Astrocyte of the spinal cord (primary cell): ENCODE data around the gene ARHGAP45.

Source experiments
- DNase-seq: peaks from one replicate; pipeline ENCODE4 v3.0.0; 2011; ENCODE audit warnings: low read depth, low spot score
- H3K4me3 ChIP-seq: 2 replicates; pipeline ENCODE4 v1.5.1; 2011; ENCODE audit warnings: low read depth, mild to moderate bottlenecking, low read length, moderate library complexity
- CTCF ChIP-seq: IDR thresholded peaks from 2 replicates; pipeline ENCODE4 v1.5.1; 2012; ENCODE audit warnings: low read depth, mild to moderate bottlenecking, low read length, inconsistent platforms
- in situ Hi-C: cut with HindIII; loops from 2 replicates; pipeline ENCODE4 v1.10.0; 2017; ENCODE audit warnings: low sequenced_read_pairs

The ARHGAP45 gene

GRCh38 chr19:1057176-1057855 is 9.7 kb upstream of the ARHGAP45 start:
- no peak overlapping the region for H3K4me3 ChIP-seq
- TF ChIP-seq CTCF: no peak
- peak; percentile 76 for DNase-seq
- in situ Hi-C loops: no loop called here

DNA sequence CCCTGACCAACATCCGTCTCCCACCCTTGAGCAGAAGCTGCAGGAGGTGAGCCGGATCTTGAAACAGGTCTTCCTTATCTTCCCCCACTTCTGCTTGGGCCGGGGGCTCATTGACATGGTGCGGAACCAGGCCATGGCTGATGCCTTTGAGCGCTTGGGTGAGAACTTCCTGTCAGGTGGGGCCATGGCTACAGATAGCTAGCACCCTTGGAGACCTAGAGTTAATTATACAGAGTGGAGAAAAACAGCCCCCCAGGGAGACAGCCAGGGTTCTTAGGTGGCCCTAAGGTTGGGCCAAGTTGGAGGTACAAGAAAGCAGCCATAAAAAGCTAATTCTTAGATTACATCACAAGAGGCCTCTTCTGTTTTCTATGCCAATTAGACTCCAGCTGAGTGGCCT is 8.9 kb upstream of the ARHGAP45 start:
- no peak overlapping the region for H3K4me3 ChIP-seq
- no peak for DNase-seq
- TF ChIP-seq CTCF: no peak
- in situ Hi-C loops: no loop called here

- no peak for TF ChIP-seq CTCF
- in situ Hi-C loops: no loop called here
These were observed 6.3 kb upstream of the ARHGAP45 start for GRCh38 chr19:1060689-1061088.

DNA sequence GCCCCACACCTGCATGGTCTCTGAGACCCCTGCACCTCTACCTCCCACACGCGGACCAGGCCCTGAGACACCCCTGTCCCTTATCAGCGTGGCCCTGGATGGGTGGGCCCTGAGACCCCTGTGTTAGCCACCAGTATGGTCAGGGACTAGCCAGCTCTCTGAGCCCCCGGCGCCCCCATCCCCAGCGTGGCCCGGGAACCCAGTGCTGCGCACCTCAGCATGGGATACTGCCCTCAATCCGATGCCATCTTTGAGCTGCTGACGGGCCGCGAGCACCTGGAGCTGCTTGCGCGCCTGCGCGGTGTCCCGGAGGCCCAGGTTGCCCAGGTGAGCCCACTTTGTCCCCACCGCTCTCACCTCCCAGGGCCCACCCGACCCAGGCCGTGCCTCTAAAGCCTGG is 5.0 kb upstream of the ARHGAP45 start:
- in situ Hi-C loops: no loop called here
- DNase-seq: no peak
- no peak for TF ChIP-seq CTCF
- no peak overlapping the region for H3K4me3 ChIP-seq

More at GRCh38 chr19:1060689-1061088, 6.3 kb upstream of the ARHGAP45 start:
- no peak overlapping the region for H3K4me3 ChIP-seq
- DNase-seq: no peak

- no peak for TF ChIP-seq CTCF
- no peak overlapping the region for H3K4me3 ChIP-seq
- in situ Hi-C loops: no loop called here
- DNase-seq: no peak
These were observed 4.5 kb upstream of the ARHGAP45 start for GRCh38 chr19:1062387-1063029.

DNA sequence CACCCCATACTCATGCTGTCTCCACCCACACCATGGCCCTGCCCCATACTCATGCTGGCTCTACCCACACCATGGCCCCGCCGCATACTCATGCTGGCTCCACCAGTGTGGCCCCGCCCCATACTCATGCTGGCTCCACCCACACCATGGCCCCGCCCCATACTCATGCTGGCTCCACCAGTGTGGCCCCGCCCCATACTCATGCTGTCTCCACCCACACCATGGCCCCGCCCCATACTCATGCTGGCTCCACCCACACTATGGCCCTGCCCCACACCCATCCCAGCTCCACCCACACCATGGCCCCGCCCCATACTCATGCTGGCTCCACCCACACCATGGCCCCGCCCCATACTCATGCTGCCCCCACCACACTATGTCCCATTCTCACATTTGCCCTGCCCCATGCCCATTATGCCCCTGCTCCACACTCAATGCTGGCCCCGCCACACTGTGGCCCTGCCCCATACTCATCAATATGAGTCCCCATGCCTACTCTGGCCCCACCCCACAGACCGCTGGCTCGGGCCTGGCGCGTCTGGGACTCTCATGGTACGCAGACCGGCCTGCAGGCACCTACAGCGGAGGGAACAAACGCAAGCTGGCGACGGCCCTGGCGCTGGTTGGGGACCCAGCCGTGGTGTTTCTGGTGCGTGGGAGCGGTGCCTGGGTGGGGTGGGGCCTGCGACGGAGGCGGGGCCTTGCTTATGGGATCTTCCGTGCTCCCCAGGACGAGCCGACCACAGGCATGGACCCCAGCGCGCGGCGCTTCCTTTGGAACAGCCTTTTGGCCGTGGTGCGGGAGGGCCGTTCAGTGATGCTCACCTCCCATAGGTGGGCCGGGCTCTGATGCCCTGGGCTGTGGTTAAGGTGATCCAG is 3.7 kb upstream of the ARHGAP45 start:
- no peak for TF ChIP-seq CTCF
- in situ Hi-C loops: no loop called here
- no peak overlapping the region for H3K4me3 ChIP-seq
- no peak for DNase-seq
